ENCODE results near the gene FAM98C.

FAM98C gene

GRCh38 chr19:38378866-38379265, 24.0 kb upstream of the FAM98C start:
- no peak for DNase-seq

GRCh38 chr19:38381138-38381537, 21.8 kb upstream of the FAM98C start:
- DNase-seq = no peak

GRCh38 chr19:38383184-38383583, 19.7 kb upstream of the FAM98C start:
- DNase-seq = no peak

GRCh38 chr19:38383743-38384142, 19.1 kb upstream of the FAM98C start:
- no peak for DNase-seq

- DNase-seq = no peak
Observed at GRCh38 chr19:38384209-38385027, 18.5 kb upstream of the FAM98C start.

GRCh38 chr19:38385057-38385803, 17.7 kb upstream of the FAM98C start:
- DNase-seq = no peak

GRCh38 chr19:38385804-38386257, 17.1 kb upstream of the FAM98C start:
- DNase-seq = no peak

- DNase-seq = no peak
Observed at GRCh38 chr19:38386300-38386970, 16.5 kb upstream of the FAM98C start.

GRCh38 chr19:38386971-38387549, 15.8 kb upstream of the FAM98C start:
- DNase-seq = peak; percentile 49

GRCh38 chr19:38387550-38388348, 15.1 kb upstream of the FAM98C start, which contains the start of gene GGN:
Gene GGN (minus strand): TSS chr19:38388034. CDS start chr19:38387261, 773 bp downstream.
- peak; percentile 67 for DNase-seq

GRCh38 chr19:38388349-38389100, 14.4 kb upstream of the FAM98C start, which contains the start of gene SPRED3:
Gene SPRED3 (plus strand): TSS chr19:38388697. CDS start chr19:38390303, 1,606 bp downstream.
- DNase-seq = no peak

- no peak for DNase-seq
Observed at GRCh38 chr19:38389101-38389925, 13.6 kb upstream of the FAM98C start.

- no peak for DNase-seq
Observed at GRCh38 chr19:38389957-38390924, 12.7 kb upstream of the FAM98C start.

GRCh38 chr19:38391911-38392464, 10.9 kb upstream of the FAM98C start:
- no peak for DNase-seq

GRCh38 chr19:38392707-38393308, 10.1 kb upstream of the FAM98C start:
- no peak for DNase-seq

- no peak for DNase-seq
Observed at GRCh38 chr19:38394488-38394887, 8.4 kb upstream of the FAM98C start.

GRCh38 chr19:38395381-38396114, 7.3 kb upstream of the FAM98C start:
- no peak for DNase-seq

- no peak for DNase-seq
Observed at GRCh38 chr19:38399081-38399480, 3.8 kb upstream of the FAM98C start.
